Glomerular endothelial cell (primary cell): ENCODE data around the gene KRT39. TPM values are rescaled to one million over a fixed set of nuclear protein-coding genes. Genes with fewer than 3 reads are reported as not detected.
"Not testable (repeated sequence)": the region's sequence is repeated elsewhere in the genome, so short reads cannot be mapped to it uniquely, and the experiment has no call there.

Experiments
- DNase-seq: peaks from one replicate; pipeline ENCODE4 v3.0.0-alpha.2; 2011; ENCODE audit warnings: low read depth, low spot score; ENCODE audit errors: extremely low read depth
- total RNA-seq: library from RNA; depleted of rRNA; stranded (reverse); fragments of >200 nt; gene quantifications from 2 replicates; pipeline ENCODE4 v1.2.3, GENCODE V29; 2015

KRT39 gene
- total RNA-seq, 1 donor from 2014 or later, result not detected

- no peak for DNase-seq
Observed at GRCh38 chr17:40944531-40944930, 22.2 kb downstream of the KRT39 start.

- no peak for DNase-seq
Observed at GRCh38 chr17:40942553-40942952, 24.2 kb downstream of the KRT39 start.

DNA sequence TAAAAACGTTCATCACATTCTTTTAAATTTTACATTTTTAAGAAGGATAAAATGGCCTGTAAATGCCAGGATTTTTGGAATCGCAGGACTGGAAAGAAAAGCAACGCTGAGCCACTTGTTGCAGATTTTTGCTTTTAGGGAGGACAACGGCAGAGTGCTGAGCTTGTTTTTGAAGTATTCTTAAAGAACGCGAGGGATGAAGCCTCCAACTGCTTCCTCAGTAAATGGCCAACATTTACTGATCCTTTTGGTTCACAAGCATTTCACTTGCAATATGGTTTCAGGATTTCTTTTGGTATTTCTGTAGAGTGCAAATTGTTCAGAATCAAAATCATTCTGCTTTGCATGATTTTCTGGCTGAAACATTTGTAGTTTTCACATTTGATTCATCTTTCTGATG is 26.5 kb downstream of the KRT39 start:
- no peak for DNase-seq

DNA sequence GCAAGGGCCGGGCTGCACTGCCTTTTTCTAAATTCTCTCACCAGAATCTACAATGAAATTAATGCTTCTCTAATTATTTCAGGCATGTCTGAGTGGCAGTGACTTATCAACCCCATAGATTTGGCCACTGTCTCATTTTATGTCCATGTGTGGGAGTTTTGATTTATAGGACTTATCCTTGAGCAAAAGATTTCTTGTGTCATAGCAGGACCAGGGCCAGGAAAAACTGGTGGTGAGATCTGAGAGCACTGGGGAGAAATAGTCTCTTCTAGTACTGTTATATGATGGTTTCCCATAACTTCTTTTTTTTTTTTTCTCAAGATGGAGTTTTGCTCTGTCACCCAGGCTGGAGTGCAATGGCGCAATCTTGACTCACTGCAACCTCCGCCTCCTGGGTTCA is 27.8 kb downstream of the KRT39 start:
- DNase-seq, result no peak

- DNase-seq, result no peak
Observed at GRCh38 chr17:40937384-40937819, 29.3 kb downstream of the KRT39 start, which contains the start of gene KRT23. TSS of gene KRT23 (minus strand) at chr17:40937646. CDS start at chr17:40936603, 1,043 bp downstream.

GRCh38 chr17:40936976-40937375 is 29.8 kb downstream of the KRT39 start:
- DNase-seq, result no peak

DNA sequence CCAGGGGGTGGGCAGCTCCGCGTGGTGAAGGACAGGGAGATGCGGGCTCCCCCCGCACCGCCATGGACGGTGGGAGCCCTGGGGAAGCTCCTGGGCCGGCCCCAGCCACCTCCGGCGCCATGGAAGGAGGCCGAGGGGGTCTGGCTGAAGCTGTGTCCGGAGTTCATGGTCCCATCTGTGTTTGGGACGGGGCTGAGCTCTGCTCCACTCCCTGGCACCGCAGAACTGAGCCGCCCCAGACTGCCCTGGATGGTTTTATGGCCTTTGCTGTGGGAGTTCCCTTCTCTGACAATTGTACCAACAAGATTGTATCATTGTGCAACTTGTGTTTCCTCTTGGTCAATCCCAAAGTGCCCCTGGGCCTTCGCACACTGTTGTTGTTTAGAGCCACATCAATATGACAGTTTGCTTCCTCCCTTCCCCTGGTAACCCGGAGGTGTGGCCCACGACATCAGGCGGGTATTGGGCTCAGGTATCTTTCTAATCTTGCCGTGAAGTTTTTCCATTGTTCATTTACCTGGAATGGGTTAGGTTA is 30.2 kb downstream of the KRT39 start:
- no peak for DNase-seq

GRCh38 chr17:40935624-40936023 is 31.1 kb downstream of the KRT39 start:
- no peak for DNase-seq

DNA sequence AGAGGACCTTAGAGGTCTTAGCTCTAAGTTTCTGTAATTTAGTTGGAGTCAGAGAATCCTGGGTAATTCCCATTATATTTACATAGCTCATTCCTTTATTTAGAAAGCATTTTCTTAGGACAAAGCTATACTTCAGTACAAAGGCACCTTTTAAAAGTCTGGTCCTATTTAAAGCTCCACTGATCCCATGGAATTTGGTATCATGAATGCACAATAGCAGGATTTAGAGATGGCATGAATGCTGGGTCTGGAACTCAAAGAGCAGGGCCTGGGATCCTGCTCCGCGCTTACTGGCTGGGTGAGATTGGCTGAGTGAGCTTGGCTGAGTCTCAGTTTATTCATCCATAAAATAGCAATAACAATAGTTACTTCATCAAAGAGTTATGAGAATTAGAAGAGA is 34.1 kb downstream of the KRT39 start:
- no peak for DNase-seq

- no peak for DNase-seq
Observed at GRCh38 chr17:40931311-40931710, 35.4 kb downstream of the KRT39 start.

DNA sequence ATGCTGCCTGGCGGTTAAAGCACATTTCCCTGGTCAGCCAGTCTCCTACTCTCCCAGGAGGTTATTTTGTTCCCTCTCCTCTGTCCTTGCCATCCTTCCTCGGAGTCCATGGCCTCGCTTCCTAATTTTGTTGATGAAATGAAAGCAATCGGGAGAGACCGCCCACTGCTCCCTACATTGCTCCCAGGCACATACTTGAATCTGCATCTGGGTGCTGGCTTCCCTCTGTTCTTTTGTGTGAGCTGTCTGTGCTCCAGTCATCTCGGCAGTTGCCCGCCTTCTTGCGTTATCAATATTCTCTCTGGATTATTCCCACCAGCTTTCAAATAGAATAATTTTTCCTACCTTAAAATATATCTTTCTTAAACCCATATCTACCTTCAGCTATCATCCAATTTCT is 40.4 kb downstream of the KRT39 start:
- no peak for DNase-seq

DNA sequence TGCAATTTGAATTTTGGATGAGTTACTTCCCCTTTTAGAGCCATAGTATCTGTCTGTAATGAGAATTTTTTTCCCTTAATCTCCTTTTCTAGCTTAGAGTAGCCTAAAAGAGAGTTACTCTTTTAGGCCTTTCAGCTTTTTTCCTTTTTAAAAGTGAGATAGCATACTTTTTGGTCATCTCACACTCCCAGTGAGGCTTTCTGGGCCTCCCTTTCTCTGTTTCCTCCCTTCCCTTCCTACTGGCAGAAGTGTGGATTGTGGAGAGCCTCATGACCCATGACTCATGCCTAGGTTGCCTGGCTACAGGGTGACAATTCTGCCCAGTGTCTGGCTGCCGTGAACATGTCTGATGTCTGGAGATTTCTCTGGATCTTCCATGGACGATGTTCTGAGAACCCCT is 44.5 kb downstream of the KRT39 start:
- peak; percentile 33 for DNase-seq

DNA sequence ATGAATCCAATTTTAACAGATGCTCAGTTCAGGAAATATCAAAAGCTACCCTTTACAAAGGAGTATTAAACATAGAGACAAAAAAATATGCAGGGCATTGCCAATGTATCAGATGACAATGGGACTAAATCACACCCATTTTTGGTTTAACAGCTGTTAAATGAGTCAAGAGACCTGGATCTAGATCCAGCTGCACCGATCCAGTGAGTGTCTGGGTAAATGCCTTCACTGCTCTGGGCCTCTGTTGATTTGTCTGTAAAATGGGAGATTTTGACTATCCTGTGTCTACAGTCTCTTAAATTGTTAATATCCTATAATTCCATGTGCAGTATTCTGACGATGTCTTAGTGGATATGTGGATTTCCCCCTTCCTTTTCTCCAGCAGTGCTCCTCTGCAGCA is 45.7 kb downstream of the KRT39 start:
- DNase-seq, result no peak

DNA sequence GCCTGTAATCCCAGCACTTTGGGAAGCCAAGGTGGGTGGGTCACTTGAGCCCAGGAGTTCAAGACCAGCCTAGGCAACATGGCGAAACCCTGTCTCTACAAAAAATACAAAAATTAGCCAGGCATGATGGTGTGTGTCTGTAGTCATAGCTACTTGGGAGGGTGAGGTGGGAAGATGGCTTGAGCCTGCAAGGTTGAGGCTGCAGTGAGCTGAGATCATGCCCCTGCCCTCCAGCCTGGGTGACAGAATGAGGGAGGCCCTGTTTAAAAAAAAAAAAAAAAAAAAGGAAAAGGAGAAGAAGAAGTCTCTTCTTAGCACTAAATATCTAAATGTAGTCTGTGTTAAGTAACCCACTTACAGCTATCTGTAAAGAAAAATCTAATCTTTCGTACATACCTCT is 49.6 kb downstream of the KRT39 start:
- DNase-seq, result not testable (repeated sequence)

- no peak for DNase-seq
Observed at GRCh38 chr17:40916366-40916765, 50.4 kb downstream of the KRT39 start.

- DNase-seq, result no peak
Observed at GRCh38 chr17:40915721-40916256, 51.0 kb downstream of the KRT39 start.

GRCh38 chr17:40915199-40915661 is 51.5 kb downstream of the KRT39 start:
- DNase-seq, result no peak

DNA sequence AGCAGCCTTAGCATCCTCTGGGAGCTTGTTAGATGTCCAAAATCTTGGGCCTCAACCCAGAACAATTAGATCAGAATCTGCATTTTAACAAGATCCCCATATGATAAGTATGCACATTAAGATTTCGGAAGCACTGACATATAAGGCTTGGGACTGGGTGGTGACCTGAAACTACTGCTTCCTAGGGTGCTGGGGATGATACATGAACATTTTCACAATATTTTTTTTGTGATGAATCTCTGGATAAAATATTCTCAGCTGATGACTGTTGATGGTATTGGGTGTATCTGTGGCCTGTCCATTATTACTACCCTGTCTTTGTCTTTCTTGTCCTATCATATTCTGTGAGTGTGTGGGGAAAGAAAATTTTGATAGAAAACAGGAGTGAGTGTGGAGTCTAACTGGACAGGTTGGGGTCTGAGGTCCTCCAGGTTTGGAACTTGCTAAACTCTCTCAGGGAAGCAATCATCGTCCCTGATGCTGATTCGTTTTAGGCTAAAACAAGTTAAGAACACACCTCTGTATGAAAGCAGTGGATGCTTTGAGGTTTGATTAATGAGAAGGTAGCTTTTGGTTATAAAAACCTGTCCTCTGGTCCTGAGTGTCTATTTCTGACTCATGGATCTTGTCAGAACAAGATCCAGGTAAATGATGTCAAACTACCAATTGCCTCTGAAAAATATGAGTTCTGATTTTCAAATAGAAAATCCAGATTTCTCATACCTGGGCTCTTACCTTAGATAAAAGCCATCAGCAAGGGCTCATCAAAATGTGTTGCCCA is 52.5 kb downstream of the KRT39 start:
- no peak for DNase-seq

- no peak for DNase-seq
Observed at GRCh38 chr17:40912486-40913210, 54.1 kb downstream of the KRT39 start.

DNA sequence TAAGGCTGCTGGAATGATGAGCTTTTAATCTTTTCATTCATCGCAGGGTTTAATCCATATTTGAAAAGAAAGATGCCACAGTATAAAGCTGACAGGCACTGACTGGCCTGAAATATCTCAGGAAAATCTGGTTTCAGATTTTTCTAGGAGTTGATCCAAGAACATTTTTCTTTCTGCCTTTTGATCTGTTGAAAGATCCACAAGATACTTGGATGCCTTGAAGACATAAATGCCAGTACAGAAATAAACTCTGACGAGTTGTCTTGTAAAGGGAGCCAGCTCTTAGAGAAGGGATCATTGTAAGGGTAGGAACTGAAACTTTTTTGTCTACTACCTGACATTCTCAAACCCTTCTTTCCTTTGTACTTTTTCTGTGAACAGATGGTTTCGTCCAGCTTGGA is 56.3 kb downstream of the KRT39 start:
- no peak for DNase-seq

DNA sequence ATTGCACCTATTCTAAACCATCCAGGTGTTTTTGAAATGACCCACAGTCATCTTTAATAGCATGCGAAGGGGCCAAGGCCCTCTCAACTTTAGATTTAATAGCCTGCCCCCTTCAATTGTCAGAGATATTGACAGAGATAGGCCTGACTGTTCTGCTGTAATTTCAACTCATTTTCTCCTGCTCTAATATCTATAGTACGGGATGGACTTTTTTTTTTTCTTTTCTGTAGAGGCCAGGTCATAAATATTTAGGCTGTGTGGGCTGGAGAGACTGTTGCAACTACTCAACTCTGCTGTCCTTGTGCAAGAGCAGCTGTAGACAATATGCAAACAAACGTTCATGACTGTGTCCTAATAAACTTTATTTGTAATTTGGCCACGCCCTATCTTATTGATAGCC is 57.0 kb downstream of the KRT39 start:
- DNase-seq, result no peak
